ENCODE data around the gene ZFP91.
"Not testable (repeated sequence)": the region's sequence is repeated elsewhere in the genome, so short reads cannot be mapped to it uniquely, and the experiment has no call there.

Gene ZFP91, protein sequence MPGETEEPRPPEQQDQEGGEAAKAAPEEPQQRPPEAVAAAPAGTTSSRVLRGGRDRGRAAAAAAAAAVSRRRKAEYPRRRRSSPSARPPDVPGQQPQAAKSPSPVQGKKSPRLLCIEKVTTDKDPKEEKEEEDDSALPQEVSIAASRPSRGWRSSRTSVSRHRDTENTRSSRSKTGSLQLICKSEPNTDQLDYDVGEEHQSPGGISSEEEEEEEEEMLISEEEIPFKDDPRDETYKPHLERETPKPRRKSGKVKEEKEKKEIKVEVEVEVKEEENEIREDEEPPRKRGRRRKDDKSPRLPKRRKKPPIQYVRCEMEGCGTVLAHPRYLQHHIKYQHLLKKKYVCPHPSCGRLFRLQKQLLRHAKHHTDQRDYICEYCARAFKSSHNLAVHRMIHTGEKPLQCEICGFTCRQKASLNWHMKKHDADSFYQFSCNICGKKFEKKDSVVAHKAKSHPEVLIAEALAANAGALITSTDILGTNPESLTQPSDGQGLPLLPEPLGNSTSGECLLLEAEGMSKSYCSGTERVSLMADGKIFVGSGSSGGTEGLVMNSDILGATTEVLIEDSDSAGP

DNA sequence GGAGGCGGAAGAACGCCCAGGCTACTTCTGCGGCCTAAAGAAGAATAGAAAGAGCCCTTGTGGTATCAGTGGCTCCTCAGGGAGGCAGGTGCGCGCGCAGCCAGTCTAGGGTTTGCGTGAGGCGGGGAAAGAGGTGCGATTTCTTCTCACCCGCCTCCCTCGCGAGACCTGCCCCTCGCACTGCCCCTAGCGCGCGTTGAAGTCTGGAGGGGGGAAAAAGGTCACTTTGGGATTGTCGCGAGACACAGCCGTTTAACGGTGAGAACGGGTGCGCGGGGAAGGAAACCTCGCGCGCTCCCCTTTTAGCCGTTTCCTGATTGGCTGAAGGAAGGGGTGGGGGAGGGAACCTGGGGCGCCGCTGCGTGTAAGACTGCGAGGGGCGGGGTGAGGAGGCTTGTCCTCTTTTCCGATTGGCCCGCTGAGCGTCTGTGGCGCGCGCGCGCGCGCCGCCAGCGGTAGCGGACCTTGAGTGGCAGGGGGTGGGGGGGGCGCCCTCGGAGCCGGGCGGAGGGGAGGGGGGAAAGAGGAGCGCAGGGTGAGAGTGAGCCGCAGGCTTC is at the start of gene ZFP91:
Gene ZFP91 (plus strand): TSS at position 429 of the 557 bp plus-strand sequence. CDS start 219 bp downstream, outside the sequence.
- peak; percentile 98 for DNase-seq

DNA sequence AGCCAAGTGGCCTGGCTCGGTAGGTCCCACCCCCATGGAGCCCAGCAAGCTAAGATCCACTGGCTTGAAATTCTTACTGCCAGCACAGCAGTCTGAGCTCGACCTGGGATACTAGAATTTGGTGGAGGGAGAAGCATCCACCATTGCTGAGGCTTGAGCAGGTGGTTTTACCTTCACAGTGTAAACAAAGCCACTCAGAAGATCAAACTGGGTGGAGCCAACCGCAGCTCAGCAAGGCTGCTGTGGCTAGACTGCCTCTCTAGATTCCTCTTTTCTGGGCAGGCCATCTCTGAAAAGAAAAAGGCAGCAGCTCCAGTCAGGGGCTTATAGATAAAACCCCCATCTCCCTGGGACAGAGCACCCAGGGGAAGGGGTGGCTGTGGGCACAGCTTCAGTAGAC is 48.6 kb upstream of the ZFP91 start:
- DNase-seq: no peak

DNA sequence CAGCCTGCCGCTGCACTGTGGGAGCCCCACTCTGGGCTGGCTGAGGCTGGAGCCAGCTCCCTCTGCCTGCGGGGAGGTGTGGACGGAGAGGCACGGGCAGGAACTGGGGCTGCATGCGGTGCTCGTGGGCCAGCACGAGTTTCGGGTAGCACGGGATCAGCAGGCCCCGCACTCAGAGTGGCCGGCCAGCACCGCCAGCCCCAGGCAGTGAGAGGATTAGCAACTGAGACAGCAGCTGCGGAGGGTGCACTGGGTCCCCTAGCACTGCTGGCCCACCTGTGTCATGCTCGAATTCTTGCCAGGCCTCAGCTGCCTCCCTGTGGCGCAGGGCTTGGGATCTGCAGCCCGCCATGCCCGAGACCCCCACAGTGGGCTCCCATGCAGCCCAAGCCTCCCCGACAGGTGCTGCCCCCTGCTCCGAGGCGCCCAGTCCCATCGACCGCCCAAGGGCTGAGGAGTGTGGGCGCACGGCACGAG is 47.0 kb upstream of the ZFP91 start:
- no peak for DNase-seq

DNA sequence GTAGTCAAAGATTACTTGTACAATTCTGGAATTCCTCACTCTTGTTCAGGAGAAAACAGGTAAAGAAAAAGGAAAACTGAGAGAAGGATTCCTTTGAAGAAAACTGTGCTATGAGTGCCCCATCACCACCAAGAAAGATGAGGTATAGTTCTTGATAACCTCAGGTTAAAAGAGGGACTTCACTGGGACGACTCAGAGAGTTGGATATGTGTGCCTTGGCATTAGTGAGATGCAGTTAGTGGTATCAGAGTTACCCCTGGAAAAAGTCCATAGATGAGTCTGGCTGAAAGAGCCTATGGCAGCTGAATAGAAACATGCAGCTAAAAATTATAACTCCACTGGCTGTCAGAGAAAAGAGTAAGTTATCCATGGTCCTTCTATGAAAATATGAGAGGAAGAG is 32.0 kb upstream of the ZFP91 start:
- DNase-seq: no peak

DNA sequence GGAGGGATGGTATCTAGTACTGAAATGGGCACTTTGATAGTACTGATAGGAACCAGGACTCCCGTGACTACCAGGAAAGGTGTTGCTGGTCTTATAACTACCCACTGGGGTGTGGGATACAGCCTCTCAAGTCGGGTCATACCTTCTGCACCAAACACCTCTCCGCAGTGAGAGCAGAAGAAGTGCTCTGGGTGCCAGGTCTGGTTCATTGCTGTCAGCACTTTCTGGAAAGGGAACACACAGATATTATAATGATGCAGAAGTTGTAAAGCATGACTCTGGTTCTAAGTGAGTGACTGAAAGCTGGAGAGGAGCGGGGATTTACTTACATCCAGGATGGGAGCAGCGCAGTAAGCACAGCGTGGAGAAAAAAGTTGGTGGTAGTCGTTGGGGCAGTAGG is 29.2 kb upstream of the ZFP91 start:
- DNase-seq: no peak

DNA sequence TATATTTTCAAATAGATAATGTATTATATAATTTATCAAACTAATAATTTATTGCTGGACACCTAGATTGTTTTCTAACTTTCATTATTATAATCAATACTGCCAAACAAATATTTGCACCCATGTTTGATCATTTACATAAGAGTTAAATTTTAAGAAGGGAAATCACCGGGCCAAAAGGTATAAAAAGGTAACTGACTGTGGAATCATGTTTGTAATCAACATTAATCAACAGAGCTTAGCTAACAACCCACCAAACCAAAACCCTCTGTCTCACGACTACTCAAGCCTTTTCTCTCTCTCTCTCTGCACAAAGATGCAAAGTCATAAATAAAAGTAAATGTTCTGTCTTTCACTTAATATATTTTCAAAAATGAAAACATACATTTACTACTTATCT is 18.0 kb upstream of the ZFP91 start:
- no peak for DNase-seq

DNA sequence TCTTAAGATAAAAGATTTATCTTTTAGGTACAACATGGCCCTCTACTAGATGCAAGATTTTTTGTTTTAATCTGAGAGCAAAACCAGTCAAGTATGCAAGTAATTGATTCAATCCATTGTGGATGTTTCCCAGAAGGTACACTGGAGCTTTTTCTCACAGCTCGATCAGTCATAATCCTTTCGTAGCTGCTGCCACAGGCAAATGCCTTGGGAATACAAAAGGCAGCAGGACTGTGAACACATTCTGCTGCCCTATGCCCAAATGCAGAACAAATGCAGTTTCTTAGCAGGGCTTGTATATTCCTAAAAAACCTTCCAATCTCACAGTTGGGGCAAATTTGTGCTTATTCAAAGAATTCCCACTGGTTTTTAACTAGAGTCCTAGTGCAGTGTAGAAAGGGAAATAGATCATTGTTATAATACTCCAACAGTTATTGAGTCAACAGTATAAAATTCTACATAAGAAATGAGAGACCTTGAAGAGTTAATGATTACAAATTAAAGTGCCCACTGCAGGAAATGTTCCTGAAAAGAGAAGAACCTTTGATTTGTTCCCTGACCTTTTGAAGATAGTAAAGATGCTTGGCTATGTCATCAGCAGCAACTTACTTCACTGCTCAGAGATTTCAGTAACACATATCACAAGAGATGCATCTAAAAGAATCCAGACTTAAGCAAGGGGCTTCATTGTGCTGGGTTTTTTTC is 17.3 kb upstream of the ZFP91 start:
- DNase-seq: no peak

DNA sequence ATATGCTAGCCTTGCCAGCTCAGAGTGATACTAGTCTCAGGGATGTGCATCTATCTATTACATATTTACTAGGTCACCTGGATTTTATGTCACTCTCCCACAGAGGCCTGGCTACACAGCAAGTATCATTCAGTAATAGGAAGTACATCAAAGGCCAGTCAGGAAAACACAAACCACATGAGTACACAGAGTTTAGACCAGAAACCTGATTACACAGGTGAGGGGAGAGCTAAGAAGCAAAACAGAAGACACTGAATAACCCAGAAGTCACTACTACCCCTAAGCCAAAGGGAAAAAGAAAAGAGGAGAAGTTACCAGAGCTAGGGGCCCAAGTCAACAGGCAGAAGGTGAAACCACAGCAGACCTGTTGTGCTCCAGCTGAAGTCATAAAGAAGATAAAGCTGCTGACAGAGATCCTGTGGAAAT is 16.5 kb upstream of the ZFP91 start:
- no peak for DNase-seq

DNA sequence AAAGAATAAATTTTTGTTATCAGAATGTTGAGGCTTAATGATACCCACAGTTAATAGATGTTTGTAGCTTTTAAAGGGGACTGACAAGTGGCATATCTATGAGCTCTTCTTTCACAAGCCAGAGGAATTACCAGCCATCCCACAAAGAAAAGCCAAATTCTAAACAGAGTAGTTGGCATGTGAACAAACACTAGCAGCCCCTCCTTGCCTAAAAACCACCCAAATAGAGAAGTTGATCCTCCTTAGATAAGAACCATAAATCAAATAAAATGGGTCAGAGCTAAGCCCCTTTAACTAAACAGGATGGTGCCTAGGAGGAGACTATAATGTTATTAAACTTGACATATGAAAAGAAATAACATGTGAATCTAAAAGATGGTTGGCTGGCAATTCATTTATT is 14.6 kb upstream of the ZFP91 start:
- no peak for DNase-seq

DNA sequence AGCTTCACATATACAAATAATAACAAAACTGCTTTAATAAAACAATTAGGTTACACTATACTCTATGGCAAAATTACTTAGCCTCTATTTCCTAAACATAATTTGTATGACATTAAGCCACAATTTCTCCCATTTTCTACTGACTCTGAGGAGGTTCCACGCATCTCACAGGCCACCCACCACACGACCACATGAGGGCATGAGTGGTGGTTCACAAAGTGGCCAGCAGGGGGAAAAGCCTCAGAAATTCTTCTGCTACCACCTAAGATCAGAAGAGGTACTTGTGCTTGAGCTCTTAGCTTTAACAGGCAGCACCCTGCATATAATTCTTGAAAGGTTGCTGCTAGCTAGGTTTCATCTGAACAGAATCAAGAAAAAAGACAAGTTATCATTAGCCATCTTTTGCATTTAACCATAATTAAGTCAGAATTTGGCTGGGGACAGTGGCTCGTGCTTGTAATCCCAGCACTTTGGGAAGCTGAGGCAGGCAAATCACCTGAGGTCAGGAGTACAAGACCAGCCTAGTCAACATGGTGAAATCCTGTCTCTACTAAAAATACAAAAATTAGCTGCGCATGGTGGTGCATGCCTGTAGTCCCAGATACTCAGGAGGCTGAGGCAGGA is 10.9 kb upstream of the ZFP91 start:
- DNase-seq: peak; percentile 12

DNA sequence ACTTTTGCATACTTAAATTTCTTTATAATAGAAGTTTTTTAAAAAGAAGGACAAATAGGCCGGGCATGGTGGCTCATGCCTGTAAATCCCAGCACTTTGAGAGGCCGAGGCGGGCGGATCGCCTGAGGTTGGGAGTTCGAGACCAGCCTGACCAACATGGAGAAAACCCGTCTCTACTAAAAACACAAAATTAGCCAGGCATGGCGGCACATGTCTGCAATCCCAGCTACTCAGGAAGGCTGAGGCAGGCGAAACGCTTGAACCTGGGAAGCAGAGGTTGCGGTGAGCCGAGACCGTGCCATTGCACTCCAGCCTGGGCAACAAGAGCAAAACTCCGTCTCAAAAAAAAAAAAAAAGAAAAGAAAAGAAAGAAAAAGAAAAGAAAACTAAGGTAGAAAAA is 6.0 kb upstream of the ZFP91 start:
- DNase-seq: not testable (repeated sequence)

DNA sequence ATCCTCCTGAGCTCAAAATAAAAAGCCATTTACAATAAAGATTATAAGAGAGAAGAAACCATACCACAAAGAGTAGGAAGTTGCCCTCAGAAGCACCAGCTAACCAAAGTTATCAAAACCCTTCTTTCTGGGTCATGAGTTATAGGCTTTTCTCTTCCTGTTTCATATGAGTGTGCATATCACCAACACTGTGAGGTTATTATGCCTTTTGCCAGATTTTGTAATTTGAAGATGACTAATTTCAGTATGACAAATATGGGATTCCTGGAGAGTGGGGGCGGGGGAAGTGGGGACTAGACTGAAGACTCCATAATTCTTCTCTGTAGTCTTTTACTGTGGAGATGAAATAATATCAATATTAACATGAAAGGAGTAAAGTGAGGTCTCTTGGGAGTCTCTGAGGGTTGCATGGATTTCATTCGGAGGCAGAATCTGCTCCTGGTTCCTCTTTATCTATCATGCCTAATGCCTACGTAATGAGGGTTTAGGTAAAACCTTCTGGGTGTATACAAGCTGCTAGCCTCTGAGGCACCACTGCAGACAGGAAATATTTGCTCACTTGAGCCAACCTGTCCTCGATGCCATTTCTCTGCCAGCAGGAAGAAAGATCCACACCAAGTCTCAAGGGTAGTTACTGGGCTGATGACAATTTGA is 5.3 kb upstream of the ZFP91 start:
- no peak for DNase-seq

DNA sequence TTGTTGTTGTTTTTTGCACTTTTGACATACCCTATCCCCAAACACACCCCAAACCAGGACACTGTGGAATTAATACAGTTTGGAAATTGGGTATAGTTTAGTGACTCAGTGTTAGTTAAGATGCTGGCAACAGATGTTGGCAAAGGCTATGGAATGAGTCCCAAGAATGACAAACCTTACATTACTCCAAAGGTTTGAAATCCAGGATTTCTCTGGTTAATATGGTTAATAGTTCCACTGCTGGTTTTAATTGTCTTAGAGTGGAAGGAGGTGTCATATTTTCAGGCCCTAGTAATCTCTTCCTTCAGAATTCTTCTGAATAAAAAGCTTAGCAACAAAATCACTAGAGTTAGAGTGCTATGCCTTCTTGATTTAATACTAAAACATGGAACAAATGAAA is 4.0 kb upstream of the ZFP91 start:
- DNase-seq: no peak

DNA sequence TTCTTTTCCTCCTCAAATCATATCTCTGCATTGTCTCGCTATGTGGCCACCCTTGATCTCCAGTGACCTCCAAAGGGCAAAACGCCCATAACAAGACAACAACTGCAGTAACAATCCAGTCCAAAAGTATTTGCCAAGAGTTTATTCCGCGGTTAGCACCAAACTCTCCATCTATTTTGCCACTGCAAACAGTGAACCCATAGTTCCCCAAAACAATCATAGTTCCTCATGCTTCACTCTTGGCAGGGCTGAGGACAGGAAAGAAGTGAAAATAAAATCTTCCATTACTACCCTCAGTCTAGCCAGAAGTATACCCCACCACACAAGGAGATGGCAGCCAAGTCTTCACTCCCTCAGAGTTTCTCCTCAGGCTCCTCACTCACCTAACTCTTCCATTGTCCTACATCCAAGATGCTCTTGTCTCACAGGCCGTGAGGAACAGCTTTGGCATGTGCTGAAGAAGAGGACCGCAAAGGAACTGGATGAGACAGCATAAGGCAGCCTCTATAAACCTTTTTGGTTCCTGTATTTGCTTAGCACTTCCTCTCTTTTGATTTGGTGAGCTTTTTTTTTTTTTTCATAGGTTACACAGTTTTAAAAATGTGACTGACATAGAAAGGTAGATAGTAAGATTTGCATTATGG is 3.4 kb upstream of the ZFP91 start, which contains the start of gene LPXN:
Gene LPXN (minus strand): TSS at position 480 of the 644 bp plus-strand sequence. CDS start 84 bp downstream, at position 396.
- DNase-seq: no peak

DNA sequence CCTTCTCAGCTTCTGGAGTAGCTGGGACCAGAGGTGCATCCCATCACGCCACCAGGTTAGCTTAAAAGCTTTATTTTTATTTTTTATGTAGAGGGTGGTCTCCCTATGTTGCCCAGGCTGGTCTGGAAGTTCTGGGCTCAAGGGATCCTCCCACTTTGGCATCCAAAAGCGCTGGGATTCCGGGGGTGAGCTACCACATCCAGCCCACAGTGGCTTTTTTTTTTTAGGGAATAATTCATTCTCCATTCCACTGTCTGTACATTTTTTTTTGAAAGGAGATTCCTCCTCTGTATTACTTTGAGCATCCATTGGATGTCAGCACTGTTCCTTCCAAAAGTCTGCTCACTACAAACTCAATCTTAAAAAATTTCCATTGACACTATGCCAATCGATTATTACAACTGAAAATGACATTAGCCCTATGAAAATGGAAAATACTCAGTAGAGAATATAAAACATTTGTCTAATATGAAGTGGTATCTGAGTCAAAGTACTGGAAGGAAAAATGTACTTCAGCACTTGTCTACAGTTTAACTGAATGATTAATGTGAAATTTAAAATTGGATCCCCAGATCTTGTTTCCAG is 1.9 kb upstream of the ZFP91 start:
- no peak for DNase-seq

DNA sequence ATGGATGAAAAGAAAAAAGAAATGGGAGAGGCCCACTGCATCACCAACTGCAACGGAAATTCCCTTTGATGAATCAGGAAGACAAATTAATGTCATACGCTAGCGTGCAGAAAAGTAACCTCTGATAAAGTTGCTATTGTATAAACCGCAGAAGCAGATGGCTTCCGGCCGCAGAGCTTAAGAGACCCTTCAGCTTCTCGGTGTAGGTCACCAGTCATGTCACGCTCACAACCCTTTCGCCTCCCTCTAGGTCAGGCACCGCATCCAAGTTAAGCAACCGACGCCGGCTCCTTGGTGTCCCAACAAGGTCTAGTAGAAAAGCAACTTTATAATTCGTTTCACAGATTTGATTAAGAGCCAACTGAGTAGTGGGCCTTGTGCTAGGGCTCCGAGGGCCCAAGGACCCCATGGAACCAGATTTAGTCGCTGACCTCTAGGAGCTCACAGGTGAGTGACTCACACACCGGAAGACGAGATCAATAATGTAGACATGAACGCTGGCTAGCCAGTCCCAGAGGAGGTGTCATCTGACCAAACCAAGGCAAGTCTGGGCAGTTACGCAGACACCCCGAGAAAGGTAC is 1.2 kb upstream of the ZFP91 start:
- peak; percentile 64 for DNase-seq

DNA sequence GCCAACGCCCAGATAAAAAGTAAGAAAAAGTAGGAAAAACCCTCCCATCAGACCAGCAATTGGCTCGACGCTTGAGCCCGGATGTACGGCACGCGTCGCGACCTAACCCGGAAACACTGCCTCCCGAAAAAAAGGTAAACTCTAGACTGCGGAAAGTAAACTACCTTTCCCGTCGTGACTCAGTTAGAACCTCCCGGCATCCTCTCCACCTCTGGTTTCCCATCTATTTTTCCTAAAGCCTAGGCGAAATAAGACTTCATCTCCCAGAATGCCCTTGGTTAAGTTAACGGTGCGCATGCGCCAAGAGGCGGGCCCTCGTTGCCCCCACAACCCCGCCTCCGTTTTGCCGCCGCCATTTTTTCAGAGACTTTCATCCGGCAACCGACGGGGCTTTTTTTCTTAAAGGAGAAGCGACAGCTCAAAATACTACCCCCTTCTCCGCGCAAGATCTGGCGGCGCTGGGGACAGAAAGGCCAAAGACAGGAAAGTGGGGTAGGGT is 678 bp upstream of the ZFP91 start:
- peak; percentile 99 for DNase-seq

DNA sequence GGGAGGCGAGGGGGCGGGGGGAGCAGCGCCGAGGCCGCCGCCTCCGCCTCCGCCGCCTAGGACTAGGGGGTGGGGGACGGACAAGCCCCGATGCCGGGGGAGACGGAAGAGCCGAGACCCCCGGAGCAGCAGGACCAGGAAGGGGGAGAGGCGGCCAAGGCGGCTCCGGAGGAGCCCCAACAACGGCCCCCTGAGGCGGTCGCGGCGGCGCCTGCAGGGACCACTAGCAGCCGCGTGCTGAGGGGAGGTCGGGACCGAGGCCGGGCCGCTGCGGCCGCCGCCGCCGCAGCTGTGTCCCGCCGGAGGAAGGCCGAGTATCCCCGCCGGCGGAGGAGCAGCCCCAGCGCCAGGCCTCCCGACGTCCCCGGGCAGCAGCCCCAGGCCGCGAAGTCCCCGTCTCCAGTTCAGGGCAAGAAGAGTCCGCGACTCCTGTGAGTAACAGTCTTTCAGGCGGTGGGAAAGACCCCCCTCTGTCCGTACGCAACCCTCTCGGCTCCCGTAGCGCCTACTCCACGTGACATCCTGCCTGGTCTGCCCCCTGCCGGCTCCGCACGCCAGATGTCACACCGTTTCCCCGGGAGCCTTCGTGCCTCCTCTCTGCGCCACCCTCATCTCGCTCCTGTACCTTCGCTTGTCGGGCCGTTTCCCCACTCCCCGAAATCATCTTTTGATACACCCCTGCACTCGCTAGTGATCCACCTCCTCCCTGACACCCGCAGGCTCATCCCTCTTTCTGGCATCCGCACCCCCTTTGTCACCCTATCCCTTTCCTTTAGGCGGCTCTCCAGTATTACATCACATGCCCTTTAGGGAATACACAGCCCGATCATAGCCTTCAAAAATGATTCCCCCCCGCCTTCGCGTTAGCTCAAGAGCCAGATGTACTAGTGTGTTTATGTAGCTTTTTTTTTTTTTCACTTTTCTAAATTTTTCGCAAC is 598 bp downstream of the ZFP91 start:
- peak; percentile 88 for DNase-seq

DNA sequence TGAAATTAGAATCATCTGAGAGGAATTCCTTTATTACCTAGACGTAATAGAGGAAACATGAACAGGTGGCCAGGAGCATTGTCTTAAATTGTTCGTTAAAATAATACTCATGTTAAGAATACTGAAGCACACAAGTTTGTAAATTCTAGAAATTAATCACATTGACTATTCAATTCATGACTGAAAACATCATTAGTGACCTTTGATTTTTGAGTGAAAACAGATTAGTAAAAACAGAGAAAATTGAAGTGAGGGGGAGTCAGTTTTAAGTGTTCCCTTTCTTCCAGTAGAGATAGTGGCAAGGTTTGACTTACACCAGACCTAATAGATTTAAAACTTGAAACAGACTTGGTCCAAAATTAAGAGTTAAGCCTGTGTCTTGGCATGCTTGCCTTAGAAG is 1.4 kb downstream of the ZFP91 start:
- DNase-seq: no peak

DNA sequence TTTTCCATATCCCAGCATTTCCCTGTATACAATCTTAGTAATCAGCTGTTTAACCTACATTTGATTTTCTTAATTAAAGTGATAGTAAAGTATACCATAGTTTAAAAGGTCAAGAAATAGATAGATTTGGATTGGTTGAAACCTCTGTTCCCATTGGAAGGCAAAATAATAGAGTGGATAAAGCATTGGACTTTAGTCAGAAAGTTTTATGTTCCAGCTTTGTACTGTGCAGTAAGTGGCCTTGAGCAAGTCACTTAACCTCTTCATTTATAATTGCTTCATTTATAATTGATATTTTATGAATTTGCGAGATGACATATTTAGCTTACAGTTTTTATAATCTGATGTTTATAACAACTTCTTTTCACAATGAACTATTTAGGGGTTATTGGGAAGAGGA is 3.6 kb downstream of the ZFP91 start:
- no peak for DNase-seq

Measured in NCI-H2227 treated with DMSO at 0.1 percent for 48 hours (cell line).